Measurements from ENCODE around the gene RND1.

GRCh38 chr12:48824112-48824511, 41.6 kb downstream of the RND1 start:
- no peak for TF ChIP-seq REST (IDR thresholded peaks at IDR 0.05)
- TF ChIP-seq JUNB (IDR thresholded peaks at IDR 0.05): no peak
- TF ChIP-seq CEBPB (IDR thresholded peaks at IDR 0.05): no peak
- TF ChIP-seq, protein P1, sequence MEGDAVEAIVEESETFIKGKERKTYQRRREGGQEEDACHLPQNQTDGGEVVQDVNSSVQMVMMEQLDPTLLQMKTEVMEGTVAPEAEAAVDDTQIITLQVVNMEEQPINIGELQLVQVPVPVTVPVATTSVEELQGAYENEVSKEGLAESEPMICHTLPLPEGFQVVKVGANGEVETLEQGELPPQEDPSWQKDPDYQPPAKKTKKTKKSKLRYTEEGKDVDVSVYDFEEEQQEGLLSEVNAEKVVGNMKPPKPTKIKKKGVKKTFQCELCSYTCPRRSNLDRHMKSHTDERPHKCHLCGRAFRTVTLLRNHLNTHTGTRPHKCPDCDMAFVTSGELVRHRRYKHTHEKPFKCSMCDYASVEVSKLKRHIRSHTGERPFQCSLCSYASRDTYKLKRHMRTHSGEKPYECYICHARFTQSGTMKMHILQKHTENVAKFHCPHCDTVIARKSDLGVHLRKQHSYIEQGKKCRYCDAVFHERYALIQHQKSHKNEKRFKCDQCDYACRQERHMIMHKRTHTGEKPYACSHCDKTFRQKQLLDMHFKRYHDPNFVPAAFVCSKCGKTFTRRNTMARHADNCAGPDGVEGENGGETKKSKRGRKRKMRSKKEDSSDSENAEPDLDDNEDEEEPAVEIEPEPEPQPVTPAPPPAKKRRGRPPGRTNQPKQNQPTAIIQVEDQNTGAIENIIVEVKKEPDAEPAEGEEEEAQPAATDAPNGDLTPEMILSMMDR (IDR thresholded peaks at IDR 0.05): no peak
- TF ChIP-seq CHD4 (IDR thresholded peaks at IDR 0.05; ENCODE audit: borderline replicate concordance): no peak
- no peak for TF ChIP-seq MAX (IDR thresholded peaks at IDR 0.05)
- no peak for TF ChIP-seq POLR2A (IDR thresholded peaks at IDR 0.05; ENCODE audit: low read length)
- TF ChIP-seq JUN (IDR thresholded peaks at IDR 0.05): no peak
- no peak for TF ChIP-seq EP300 (IDR thresholded peaks at IDR 0.05)
- no peak for TF ChIP-seq CBX2 (IDR thresholded peaks at IDR 0.05; ENCODE audit: borderline replicate concordance, low read depth)
- no peak for TF ChIP-seq RNF2 (IDR thresholded peaks at IDR 0.05; ENCODE audit: borderline replicate concordance, low read depth)
- no peak for TF ChIP-seq USF2 (IDR thresholded peaks at IDR 0.05)
